Neural crest cell (in vitro differentiated cells): ENCODE results near the gene EVX2. TPM values are rescaled to one million over a fixed set of nuclear protein-coding genes. Genes with fewer than 3 reads are reported as not detected.

ENCODE experiments used
- DNase-seq: peaks from one replicate; pipeline ENCODE4 v3.0.0; 2021; ENCODE audit warnings: low read depth, mixed read lengths, low spot score
- H3K27ac Mint-ChIP-seq: one replicate; pipeline ENCODE4 v1.8.0; 2021; ENCODE audit warnings: mild to moderate bottlenecking, mixed read lengths; ENCODE audit not compliant: unreplicated experiment
- H3K27me3 Mint-ChIP-seq: 2 replicates; pipeline ENCODE4 v1.8.0; 2021; ENCODE audit warnings: low read depth, mild to moderate bottlenecking, mixed read lengths
- H3K36me3 Mint-ChIP-seq: 2 replicates; pipeline ENCODE4 v1.8.0; 2021; ENCODE audit warnings: low read depth, mild to moderate bottlenecking, mixed read lengths
- H3K4me1 Mint-ChIP-seq: 2 replicates; pipeline ENCODE4 v1.8.0; 2021; ENCODE audit warnings: mixed read lengths
- H3K4me3 Mint-ChIP-seq: one replicate; pipeline ENCODE4 v1.8.0; 2021; ENCODE audit warnings: mild to moderate bottlenecking, mixed read lengths
- H3K9me3 Mint-ChIP-seq: 2 replicates; pipeline ENCODE4 v1.8.0; 2021; ENCODE audit warnings: mixed read lengths
- CTCF ChIP-seq: fragments of 200-600 bp; sonication (generic); conservative IDR thresholded peaks from 2 replicates; pipeline ENCODE4 v1.5.0; 2021; ENCODE audit warnings: antibody characterized with exemption, mild to moderate bottlenecking
- total RNA-seq: library from RNA; stranded (reverse); gene quantifications from 2 replicates; pipeline ENCODE4 v1.2.1, GENCODE V29; 2021

EVX2 gene
- total RNA-seq, 1 donor from 2014 or later, result 0.44 TPM

DNA sequence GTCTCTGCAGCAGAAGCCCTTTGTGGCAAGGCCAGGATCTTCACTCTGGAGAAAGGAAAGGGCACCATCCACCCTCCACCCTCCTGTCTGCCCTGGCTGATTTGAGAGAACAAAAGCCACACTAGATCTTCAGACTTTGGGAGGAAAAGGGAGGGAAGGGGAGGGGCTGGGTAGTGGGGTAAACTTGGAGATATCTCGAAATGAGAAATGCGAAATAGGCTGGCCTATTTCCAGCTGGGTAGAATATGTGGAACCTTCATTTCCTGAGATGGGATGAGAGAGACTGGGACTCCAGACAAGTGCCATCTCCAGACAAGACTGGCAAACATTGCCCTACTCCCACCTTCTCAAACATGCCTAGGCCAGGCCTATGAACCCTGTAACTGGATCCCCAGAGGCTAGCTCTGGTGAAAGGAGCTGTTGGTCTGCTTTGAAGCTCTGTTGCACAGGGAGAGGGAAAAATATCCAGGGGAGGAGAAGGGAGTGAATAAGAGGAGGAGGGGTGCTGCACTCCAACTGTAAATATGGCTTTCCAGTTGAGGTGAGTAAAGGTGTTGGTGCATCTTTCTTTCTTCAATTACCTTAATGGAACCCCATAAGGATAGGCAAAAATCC is 17.6 kb upstream of the EVX2 start:
- H3K27me3 Mint-ChIP-seq, result peaks cover 100% of the 10 kb centered on the region
- no peak for DNase-seq
- peaks cover 22% of the 10 kb centered on the region for H3K4me1 Mint-ChIP-seq
- no peaks in the 10 kb centered on the region for H3K9me3 Mint-ChIP-seq
- peaks cover 5% of the 10 kb centered on the region for H3K36me3 Mint-ChIP-seq
- H3K27ac Mint-ChIP-seq, result no peak overlapping the region
- no peak for TF ChIP-seq CTCF
- H3K4me3 Mint-ChIP-seq, result no peak overlapping the region

DNA sequence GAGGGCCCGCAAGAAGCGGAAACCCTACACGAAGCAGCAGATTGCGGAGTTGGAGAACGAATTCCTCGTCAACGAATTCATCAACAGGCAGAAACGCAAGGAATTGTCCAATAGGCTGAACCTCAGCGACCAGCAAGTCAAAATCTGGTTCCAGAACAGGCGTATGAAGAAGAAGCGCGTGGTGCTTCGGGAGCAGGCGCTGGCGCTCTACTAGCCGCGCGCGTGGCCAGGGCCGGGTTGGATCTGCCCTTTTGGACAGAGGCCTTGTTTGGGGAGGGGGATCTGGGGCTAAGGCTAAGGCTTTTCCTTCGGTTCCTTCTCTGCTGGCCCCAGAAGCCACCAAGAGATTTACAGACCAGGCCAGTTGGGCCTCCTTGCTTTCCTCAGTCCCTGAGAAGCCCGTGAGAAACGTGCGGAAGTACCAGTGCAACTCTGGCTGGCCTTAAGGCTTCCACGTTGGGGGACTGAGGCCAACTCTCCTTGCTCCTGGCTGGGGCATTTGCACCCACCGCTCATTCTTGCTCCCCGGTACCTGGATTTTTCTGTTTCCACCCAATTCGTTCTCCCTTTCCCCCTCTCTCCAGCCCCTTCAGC is 16.9 kb upstream of the EVX2 start:
- no peak for TF ChIP-seq CTCF
- H3K27me3 Mint-ChIP-seq, result peaks cover 100% of the 10 kb centered on the region
- DNase-seq, result no peak
- peaks cover 3% of the 10 kb centered on the region for H3K36me3 Mint-ChIP-seq
- no peak overlapping the region for H3K27ac Mint-ChIP-seq
- no peaks in the 10 kb centered on the region for H3K9me3 Mint-ChIP-seq
- H3K4me1 Mint-ChIP-seq, result peaks cover 15% of the 10 kb centered on the region
- no peak overlapping the region for H3K4me3 Mint-ChIP-seq

GRCh38 chr2:176099728-176100546 is 16.2 kb upstream of the EVX2 start, which contains the start of gene HOXD12:
HOXD12 (plus strand) TSS chr2:176099795; CDS start chr2:176099802, 7 bp downstream.
- no peak for DNase-seq
- peaks cover 3% of the 10 kb centered on the region for H3K36me3 Mint-ChIP-seq
- no peak within 1 kb of the TSS for H3K27ac Mint-ChIP-seq
- peaks cover 15% of the 10 kb centered on the region for H3K4me1 Mint-ChIP-seq
- TF ChIP-seq CTCF, result no peak
- H3K9me3 Mint-ChIP-seq, result no peaks in the 10 kb centered on the region
- no peak within 1 kb of the TSS for H3K4me3 Mint-ChIP-seq
- peaks cover 100% of the 10 kb centered on the region for H3K27me3 Mint-ChIP-seq

DNA sequence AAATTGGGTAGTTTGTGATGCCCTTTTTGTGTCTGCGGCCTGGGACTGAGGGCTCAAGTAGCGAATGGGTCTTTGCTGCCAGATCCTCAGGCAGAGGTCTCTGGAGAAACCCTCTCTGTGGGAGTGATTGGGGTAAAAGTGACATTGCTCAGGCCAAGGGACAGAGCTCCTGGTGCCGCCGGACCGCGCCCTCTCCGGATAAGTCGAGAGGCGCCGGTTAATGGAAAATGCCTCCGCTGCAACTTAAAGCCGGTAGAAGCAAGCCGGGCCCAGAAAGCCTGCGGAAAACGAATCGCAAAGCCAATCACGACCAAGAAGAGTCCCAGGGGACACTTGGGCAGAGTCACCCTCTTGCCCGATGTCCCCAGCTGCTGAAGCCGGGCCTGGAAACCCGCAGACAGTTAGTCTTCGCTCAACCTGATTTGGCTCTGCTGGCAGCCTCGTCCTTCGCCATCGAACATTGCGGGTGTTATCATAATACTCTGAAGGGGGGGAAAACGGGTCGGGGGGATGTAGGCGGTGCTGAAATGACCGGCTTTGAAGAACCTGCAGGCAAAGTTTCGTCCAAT is 15.5 kb upstream of the EVX2 start:
- no peaks in the 10 kb centered on the region for H3K9me3 Mint-ChIP-seq
- H3K4me3 Mint-ChIP-seq, result no peak overlapping the region
- H3K27me3 Mint-ChIP-seq, result peaks cover 100% of the 10 kb centered on the region

More for the DNA sequence above, 15.5 kb upstream of the EVX2 start:
- Mint-ChIP-seq H3K36me3 (peaks cover 3% of the 10 kb centered on the region), H3K4me1 (peaks cover 15% of the 10 kb centered on the region), H3K27ac (no peak overlapping the region)
- no peak for TF ChIP-seq CTCF
- no peak for DNase-seq
